Mammary epithelial cell (primary cell): ENCODE results near the gene PRKAG1.

Source experiments
- CTCF ChIP-seq, 2 donors: IDR thresholded peaks in 1 of 2; conservative IDR thresholded peaks in 1 of 2; 2 replicates each; pipeline ENCODE4 v1.5.1; 2011 to 2012; ENCODE audit warnings: inconsistent platforms in 2 of 2, low read length in 2 of 2, mild to moderate bottlenecking in 2 of 2, control low read depth in 1 of 2, low read depth in 1 of 2; ENCODE audit not compliant: insufficient read depth in 1 of 2; ENCODE audit errors: extremely low read depth in 1 of 2
- EZH2 ChIP-seq: IDR thresholded peaks from 2 replicates; pipeline ENCODE4 v1.6.1; 2012; ENCODE audit warnings: low read length, inconsistent platforms, borderline replicate concordance

- TF ChIP-seq CTCF (conservative IDR thresholded peaks at IDR 0.05 in 1 of 2, IDR thresholded peaks at IDR 0.05 in 1 of 2; ENCODE audit: extremely low read depth in 1 of 2, insufficient read depth in 1 of 2, low read depth in 1 of 2, low read length in 2 of 2) (no peak), EZH2 (no peak)
Measured at GRCh38 chr12:48970702-48971334, 47.8 kb downstream of the PRKAG1 start.
